ENCODE measurements around the gene STK39.

DNA sequence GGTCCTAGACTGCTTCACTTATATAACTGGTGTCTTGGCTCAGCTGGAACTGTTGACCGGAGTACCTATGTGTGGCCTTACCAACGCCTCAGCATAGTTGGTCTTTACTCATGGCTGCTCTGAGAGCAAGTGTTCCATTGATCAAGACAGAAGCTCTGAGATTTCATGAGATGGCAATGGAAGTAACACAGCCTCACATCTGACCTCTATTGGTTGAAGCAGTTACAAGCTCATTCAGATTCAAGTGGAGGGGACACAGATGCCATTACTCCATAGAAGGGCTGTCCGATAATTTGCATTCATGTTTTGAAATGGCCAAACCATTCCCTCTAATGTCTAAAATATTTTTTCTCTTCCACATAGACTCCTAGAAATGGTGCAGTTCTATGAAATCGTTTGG is 46.4 kb upstream of the STK39 start:
- TF ChIP-seq MAFK (IDR thresholded peaks at IDR 0.05; ENCODE audit: partially characterized antibody), result no peak
- TF ChIP-seq, protein P1, sequence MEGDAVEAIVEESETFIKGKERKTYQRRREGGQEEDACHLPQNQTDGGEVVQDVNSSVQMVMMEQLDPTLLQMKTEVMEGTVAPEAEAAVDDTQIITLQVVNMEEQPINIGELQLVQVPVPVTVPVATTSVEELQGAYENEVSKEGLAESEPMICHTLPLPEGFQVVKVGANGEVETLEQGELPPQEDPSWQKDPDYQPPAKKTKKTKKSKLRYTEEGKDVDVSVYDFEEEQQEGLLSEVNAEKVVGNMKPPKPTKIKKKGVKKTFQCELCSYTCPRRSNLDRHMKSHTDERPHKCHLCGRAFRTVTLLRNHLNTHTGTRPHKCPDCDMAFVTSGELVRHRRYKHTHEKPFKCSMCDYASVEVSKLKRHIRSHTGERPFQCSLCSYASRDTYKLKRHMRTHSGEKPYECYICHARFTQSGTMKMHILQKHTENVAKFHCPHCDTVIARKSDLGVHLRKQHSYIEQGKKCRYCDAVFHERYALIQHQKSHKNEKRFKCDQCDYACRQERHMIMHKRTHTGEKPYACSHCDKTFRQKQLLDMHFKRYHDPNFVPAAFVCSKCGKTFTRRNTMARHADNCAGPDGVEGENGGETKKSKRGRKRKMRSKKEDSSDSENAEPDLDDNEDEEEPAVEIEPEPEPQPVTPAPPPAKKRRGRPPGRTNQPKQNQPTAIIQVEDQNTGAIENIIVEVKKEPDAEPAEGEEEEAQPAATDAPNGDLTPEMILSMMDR (IDR thresholded peaks at IDR 0.05), result no peak
- TF ChIP-seq, protein P2, sequence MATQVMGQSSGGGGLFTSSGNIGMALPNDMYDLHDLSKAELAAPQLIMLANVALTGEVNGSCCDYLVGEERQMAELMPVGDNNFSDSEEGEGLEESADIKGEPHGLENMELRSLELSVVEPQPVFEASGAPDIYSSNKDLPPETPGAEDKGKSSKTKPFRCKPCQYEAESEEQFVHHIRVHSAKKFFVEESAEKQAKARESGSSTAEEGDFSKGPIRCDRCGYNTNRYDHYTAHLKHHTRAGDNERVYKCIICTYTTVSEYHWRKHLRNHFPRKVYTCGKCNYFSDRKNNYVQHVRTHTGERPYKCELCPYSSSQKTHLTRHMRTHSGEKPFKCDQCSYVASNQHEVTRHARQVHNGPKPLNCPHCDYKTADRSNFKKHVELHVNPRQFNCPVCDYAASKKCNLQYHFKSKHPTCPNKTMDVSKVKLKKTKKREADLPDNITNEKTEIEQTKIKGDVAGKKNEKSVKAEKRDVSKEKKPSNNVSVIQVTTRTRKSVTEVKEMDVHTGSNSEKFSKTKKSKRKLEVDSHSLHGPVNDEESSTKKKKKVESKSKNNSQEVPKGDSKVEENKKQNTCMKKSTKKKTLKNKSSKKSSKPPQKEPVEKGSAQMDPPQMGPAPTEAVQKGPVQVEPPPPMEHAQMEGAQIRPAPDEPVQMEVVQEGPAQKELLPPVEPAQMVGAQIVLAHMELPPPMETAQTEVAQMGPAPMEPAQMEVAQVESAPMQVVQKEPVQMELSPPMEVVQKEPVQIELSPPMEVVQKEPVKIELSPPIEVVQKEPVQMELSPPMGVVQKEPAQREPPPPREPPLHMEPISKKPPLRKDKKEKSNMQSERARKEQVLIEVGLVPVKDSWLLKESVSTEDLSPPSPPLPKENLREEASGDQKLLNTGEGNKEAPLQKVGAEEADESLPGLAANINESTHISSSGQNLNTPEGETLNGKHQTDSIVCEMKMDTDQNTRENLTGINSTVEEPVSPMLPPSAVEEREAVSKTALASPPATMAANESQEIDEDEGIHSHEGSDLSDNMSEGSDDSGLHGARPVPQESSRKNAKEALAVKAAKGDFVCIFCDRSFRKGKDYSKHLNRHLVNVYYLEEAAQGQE (IDR thresholded peaks at IDR 0.05), result no peak

Data from A549 (cell line).